ENCODE results near the gene SRSF4.
"Not testable (repeated sequence)": the region's sequence is repeated elsewhere in the genome, so short reads cannot be mapped to it uniquely, and the experiment has no call there.

SRSF4 gene

DNA sequence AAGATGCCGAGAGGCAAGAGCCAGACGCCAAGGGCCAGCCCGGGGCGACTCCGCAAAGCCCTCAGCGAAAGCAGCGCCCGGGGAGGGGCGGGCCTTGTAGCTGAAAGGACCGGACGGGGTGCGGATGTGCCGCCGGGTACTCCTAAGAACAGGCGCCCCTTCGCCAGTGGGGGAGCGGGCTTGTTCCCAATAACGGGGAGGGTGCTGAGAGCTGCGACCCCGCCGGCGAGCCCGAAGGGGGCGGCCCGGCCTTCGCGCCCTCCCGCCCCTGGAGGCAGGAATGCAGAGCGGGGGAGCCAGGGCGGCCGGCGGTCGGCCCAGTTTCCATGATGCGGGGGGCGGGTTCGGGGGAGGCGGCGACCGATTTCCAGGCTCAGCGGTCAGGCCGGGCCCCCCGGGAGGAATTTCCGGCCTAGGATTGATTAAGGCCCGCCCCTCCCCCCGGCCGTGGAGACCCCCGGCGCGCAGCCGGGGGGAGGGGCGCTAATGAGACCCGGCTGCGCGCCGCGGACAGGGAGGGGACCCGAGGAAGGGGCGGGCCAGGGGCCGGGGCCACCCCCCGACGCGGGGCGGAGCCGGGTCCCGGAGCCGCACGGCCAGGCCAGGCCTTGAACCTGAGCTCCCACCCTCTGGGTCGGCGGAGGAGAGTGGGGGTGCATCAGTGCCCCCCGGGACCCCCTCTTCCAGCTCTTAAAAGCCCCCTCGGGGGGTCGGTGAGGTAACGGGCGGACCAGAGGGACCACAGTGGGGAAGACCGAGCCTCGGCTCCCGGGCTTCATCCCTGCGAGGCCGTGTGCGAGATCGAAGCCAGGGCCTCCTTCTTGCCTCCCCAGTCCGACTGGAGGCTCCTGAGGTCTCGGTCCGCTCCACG, 57.1 kb downstream of the SRSF4 start:
- DNase-seq, result no peak

DNA sequence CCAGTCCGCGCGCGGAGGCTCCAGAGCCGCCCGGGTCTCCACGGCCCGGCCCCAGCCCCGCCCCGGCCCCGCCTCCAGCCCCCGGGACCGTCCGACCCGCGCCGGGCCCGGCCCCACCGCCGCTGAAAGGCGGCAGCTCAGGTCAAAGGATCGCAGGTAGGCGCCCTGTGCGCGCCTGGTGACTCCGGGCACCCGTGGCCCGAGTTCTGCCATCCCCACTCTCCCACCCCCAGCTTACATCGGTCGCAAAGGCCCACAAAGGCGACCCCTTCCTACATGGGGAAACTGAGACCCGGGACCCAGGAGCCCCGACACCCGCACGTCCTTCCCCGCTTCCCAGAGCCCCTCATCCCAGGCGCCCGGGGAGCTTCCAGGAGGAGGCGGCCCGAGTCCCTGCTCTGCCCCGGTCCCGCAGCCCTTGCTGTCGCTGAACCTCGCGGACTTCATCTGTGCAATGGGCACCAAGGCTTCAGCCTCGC, 57.8 kb downstream of the SRSF4 start, which contains the start of gene TMEM200B:
Gene TMEM200B, minus strand, starts transcription at position 17 of the 479 bp plus-strand sequence. CDS start 2,075 bp downstream, outside the sequence.
- DNase-seq, result no peak

DNA sequence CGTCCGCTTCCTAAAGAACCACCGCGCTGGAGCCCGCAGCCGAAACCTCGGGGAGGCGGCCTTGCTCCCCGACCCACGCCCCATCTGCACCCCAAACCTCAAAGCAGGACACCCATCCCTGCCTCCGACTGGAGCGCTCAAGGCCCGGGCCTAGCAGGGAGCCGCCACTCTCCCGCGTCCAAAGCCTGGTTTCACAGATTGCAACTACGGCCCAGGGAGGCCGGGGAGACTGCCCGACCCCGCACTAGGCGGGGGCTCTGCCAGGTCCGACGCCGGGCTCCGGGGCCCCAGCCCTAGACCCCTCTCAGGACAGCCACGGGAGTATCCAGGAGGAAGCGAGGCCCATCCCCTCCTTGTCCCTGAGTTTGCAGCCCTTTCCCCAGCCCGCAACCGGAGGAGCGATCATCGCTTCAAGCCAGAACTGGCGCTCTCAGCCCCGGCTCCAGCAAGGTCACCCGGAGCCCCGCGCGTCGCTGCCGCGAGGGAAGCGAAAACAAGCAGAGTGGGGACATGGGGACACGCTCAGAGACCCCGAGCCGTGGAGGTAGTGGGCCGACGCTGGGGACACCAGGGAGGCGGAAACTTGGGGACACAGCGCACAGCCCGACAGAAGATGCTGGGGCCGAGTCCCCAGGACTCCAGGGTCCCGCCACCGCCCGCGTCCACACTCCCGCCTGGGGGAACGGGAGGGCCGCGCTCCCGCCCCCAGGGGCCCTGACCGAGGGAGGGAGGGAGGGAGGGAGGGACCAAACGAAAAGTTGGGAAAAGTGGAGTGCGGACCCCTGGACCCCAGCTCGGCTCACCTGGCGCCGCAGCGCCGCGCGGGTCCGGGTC, 58.4 kb downstream of the SRSF4 start:
- DNase-seq, result no peak

DNA sequence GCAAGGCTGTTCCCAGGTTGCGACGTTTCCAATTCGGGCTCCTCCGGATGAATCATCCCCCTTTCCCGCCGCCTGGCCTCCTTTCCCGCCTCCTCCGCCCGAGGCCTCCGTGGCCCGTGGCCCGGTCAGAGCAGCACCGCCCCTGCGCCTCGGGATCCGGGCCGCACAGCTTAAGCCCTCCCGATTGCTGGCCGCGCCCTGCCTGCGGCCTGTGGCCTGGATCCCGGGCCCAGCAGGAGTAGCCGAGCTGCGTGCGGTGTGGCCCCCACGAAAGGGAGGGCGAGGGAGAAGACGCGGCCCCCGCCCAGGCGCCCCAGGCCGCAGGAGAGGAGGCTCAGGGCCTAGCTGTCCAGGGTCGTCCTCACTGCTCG, 59.0 kb downstream of the SRSF4 start:
- no peak for DNase-seq

DNA sequence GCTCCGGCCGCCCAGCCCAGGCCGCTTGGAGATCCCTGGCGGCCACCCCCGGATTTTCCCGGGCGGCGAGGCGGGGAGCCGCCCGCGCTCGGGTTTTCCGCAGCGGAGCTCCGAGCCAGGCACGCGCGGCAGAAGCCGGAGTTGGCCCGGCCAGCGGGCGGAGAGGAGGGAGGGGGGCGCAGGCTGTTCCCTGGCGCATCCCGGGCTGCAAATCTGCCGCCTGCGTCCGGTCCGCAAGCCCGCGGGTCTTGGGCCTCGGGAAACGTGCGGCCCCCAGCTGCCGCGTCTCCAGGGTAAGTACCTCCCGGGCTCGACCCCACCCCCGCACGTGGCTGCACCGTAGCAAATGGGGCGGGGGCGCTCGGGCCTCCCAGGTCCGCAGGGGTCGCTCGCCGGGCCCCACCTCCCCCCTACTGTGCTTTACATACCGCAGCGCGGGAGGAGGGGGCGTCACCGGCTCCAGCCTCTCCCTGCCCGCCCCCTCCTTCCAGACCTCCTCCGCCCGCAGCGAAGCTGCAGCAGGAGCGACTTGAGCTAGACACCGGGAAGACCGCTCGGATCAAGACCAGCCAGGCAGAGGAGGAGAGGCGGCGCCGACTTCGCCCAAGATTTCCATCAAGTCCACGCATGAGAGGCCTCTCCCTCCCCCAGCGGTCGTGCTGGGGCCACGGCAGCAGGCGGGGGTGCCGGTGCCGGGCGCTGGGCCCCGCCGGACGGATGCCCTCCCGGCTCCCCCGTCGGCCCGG, 59.6 kb downstream of the SRSF4 start:
- DNase-seq, result no peak

DNA sequence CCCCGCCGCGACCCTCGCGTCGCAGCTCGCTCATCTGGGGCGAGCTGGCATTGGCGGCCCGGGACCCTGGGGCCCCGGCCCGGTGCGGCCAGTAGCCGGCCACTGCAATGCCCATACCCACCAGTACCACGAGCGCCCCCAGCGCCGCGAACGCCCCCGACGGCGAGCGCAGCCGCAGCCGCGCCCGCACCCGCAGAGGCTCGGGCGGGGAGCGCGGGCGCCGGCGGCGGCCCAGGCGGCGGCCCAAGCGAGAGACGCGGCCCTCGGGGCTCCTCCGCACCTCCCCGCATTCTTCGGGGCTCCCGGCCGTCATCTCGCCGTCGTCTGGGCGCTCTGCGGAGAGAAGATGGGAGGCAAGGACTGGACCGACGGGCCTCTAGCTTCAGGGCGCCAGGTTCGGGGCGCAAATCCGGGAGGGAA, 60.2 kb downstream of the SRSF4 start:
- DNase-seq, result no peak

DNA sequence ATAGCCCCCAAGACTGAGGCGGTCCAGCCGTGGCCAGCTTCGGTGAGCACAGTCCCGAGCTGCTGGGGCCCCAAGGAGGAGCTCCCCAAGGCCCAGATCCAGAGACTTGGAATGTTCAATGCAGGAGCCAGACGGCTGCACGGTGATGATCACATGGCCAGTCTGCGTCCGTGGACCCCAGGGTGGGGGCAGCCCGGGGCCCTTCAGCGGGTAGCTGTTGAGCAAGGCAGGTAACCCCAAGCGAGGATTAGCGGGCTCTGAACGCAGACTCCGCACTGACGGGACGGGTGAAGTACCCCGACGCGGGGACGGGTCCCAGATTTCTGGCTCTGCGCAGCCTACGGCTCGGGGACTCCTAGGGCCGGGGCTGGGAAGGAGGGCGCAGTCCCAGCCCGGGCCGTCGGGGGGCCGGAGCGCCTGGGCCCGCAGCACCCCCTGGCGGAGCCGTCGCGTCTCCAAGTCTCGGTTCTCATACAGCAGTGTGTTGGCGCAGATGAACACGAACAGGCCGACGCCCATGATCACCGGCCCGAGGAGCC, 60.7 kb downstream of the SRSF4 start:
- peak; percentile 53 for DNase-seq

DNA sequence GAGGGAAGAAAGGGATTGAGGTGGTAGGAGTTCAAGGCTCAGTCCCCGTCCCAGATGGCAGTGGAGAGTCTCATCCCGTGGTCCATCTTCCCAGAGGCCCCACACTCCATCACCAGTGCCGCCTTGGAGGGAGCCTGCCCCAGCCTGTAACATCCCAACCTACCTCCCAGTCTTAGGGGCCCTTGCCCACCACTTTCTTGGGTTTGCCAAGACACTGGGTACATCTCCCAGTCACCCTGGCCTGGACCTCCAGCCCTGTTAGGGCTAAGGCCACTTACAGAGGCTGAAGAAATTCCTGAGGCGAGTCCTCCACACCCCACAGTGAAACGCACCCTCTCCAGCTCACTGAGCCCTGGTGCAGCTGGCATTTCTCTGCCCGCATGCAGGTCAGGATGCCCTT, 61.3 kb downstream of the SRSF4 start:
- DNase-seq, result no peak

DNA sequence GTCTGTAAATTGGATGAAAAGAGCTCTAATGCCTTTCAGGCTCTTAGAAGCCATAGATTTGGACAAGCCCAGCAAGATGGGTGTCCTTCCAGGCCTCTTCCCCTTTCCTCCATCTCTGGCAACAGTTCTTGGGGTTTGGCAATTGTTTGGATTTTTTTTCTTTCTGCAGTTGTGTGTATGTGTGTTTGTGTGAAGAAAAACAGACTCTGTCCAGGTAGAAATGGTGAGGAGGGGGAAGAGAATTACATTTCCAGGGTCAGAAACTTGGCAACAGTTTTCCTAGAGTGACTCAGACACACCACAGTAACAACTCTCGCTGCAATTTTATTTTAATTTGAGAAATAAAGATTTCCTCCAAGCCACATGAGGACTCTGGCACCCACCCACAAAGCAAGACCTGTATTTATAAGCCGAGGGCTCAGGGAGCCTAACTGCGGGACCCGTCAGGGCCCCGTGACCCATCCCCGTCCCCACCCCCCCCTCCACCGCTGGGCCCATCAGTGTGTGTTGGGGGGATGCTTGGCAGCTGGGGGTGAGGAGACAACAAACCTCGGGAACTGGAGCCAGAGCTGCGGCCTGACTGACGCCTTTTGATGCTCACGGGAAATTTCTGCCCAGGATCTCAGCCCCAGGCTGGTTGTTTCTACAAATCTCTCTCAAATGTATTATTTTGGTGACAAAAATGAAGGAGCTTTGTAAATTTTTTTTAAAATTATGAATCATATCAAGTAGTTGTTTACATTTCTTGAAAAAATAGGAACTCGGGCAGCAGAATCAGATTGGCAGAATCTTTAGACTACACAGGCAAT, 62.4 kb downstream of the SRSF4 start:
- DNase-seq, result no peak

DNA sequence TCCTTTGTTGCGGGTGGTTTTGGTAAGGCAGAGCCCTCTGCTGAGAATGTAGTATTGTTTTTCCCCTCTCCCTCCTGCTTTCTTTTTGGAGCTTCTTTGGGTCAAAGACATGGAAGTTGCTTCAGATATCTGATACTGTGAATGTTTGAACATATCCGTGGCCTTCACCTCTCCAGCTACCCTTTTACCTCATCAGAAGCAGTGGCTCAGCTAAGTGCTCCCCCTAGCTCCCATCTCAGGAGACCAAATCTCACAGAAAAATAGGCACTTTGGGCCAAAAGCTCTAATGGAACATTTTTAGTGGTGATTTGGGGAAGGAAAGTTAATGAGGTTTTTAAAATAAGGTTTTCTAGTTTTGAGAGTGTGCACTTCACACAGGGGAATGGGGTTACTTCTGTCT, 64.3 kb downstream of the SRSF4 start:
- DNase-seq, result no peak

DNA sequence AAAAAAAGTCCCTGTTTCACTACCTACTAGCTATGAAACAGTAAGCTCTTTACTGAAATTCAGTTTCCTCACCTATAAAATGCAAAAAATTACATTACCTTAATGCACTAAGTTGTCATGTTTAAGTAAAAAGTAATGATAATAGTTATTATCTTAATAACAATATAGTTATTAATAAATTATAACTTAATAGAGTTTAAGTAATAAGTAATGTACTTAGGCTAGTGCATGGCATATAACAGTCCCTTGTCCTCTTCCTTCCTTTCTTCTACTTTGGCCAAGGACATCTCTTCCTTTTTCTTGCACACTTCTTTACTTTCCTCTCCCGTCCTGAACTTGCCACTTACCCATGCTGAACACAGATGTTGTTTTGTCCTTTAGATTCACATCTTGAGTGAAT, 67.0 kb downstream of the SRSF4 start:
- no peak for DNase-seq

DNA sequence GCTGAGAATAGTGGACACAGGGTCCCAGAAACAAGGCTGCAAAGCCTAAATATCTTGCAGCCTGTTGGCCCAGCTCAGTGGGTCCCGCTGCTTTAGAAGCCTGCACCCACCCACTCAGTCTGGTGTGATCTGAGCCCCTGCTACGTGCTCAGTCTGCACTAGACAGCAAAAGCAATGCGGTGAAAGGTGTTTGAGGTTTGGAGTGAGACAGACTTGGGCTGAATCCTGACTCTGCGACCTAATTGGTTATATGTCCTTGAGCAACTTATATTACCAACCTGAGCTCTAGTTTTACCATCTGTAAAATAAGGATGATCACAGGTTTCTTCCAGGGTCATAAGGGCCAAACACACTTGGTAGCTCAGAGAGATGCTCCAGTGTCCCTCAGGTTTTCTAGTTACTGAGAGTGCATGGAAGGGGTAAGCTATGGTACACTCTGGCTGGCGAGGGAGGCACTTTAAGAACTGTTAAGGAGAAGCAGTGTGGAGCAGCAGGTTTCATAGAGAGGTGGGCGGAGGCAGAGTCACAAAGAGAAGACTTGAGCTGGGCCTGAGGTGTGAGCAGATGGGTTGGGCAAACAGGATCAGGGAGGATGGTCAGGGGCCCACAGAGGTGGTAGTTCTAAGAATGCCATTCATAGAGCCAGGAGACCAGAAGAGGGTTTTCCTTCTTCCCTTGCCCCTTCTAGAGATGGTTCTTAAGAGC, 68.1 kb downstream of the SRSF4 start:
- DNase-seq, result no peak

DNA sequence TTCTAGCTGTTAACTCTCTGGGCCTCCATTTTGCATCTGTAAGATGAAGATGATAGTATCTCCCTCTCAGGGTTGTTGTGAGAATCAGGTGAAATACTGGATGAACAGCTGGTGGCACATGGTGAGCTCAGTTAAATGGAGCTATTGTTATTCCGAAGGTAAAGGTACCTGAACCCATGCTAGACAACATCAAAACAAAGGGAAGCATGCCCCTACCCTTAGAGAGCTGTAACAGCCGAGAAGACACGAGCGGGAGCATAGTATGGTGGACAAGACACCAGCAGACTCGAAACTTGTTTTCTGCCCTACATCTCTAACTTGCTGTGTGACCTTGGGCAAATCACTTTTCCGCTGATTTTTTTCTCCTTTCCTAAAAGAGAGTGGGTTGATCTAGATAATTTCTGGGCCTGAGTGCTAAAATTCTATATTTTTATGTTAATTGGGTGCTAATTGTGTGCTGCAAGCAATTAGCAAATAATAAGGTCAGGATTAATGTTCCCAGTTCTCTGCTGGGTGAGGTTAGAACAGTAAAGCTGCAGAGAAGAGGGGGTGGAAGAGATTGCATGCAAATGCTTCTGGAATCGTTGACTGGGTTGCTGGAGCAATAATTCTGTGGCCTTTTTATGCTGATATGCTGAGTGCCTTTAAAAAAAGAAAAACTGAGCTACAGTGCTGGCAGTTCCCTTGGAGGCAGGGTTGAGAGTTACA, 68.8 kb downstream of the SRSF4 start:
- no peak for DNase-seq

DNA sequence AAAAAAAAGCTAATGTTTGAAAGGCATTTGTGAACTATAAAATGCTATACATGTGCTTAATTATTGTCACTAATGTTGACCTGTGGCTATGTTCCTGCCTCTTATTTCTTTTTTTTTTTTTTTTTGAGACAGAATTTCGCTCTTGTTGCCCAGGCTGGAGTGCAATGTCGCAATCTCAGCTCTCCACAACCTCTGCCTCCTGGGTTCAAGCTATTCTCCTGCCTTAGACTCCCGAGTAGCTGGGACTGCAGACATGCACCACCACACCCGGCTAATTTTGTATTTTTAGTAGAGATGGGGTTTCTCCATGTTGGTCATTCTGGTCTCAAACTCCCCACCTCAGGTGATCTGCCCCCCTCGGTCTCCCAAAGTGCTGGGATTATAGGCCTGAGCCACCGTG, 73.7 kb downstream of the SRSF4 start:
- DNase-seq, result not testable (repeated sequence)

DNA sequence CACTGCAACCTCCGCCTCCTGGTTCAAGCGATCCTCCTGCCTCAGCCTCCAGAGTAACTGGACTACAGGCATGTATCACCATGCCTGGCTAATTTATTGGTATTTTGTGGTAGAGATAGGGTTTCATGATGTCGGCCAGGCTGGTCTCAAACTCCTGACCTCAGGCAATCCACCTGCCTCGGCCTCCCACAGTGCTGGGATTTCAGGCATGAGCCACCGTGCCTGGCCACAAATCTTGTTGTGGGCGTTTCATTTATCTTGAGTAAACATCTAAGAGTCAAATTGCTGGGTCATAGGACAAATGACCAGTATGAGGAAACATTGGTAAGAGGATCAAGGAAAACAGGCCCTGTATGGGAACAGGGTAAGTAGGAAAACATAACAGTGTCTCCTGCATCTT, 75.9 kb downstream of the SRSF4 start:
- DNase-seq, result no peak

DNA sequence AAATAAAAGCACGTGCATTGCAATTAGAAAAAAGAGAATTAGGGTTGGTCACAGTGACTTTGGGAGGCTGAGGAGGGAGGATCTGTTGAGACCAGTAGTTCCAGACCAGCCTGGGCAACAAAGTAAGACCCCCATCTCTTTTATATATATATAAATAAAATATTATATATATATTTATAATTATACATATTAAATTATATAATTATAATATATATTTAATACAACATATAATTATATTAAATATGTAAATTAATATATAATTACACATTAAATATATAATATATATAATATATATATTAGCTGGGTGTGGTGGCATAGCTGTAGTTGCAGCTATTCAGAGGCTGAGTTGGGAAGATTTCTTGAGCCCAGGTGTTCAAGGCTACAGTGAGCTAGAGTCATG, 81.2 kb downstream of the SRSF4 start:
- DNase-seq, result no peak

DNA sequence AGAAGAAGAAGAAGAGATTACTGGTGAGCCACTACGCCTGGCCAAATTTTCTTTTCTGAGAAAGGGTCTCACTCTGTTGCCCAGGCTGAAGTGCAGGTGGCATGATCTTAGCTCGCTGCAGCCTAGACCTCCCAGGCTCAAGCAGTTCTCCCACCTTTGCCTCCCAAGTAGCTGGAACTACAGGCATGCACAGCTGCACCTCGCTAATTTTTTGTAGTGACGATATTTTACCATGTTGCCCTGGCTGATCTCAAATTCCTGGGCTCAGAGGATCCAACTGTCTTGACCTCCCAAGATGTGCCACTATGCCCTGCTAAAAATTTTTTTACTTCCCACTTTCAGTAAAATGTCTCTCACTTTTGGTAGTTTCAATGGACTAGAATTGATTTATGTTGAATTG, 82.4 kb downstream of the SRSF4 start:
- DNase-seq, result no peak

Data from NCI-H1436 (cell line).